HG03558 (cell line): ENCODE results near the gene ZNF660.

ENCODE experiments used
- ATAC-seq: cut with Tn5 transposase; IDR thresholded peaks from one replicate; pipeline ENCODE4 v1.9.1; 2021; ENCODE audit warnings: moderate number of reproducible peaks; ENCODE audit not compliant: unreplicated experiment; ENCODE audit errors: extremely low read depth

The ZNF660 gene

DNA sequence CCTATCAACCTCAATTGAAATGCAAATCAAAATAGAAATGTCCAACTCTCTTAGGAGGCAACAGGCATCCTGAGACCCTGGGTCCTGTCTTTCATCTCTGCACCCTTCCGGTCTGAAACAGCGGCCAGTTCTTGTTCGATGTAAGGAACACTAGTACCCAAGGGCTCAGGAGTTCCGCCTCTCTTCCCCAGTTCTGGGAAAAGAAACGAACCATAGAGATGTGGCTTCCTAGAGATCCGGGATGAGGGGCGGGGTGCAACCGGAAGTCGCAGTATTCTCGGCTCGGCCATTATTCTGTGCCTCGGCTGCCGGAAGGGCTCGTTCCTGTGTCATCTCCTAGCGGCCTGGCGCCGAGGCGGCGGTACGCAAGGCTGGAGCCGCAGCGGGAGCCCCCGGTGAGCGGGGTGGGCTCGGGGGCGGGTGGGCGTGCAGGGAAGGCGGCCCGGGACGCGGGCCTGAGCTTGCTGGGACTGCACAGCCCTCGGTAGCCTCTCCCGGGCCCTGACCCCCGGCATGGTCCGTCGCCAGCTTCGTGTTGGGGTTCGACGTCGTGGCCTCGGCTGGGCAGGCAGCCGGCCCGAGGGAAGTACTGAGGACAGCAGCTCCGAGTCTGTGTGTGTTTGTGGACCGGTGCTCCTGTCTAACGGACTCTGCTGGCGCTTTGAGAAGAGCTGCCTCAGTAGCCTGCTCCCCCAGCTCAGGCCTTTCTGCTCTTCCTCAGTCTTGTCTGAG is 40.2 kb downstream of the ZNF660 start, which contains the start of gene ZNF197:
TSS of gene ZNF197 (plus strand) at position 288 of the 732 bp plus-strand sequence. CDS start 4,119 bp downstream, outside the sequence.
- ATAC-seq: peak; percentile 62

GRCh38 chr3:44628716-44629115 is 44.0 kb downstream of the ZNF660 start:
- no peak for ATAC-seq

- no peak for ATAC-seq
Observed at GRCh38 chr3:44632193-44632592, 47.4 kb downstream of the ZNF660 start.

- ATAC-seq: no peak
Observed at GRCh38 chr3:44642337-44642736, 57.6 kb downstream of the ZNF660 start.

GRCh38 chr3:44643024-44643423 is 58.3 kb downstream of the ZNF660 start:
- ATAC-seq: no peak

GRCh38 chr3:44647771-44648170 is 63.0 kb downstream of the ZNF660 start:
- ATAC-seq: no peak

GRCh38 chr3:44648564-44649229 is 63.9 kb downstream of the ZNF660 start, which contains the start of gene ZNF35:
ZNF35 (plus strand) TSS chr3:44648732; CDS start chr3:44651068, 2,336 bp downstream.
- ATAC-seq: peak; percentile 86
